OCI-M1 (cell line): Measurements from ENCODE around the gene APOL4.
A peak's percentile ranks its signal among the peaks of the same experiment; 100 is the strongest.
"Not testable (repeated sequence)": the region's sequence is repeated elsewhere in the genome, so short reads cannot be mapped to it uniquely, and the experiment has no call there.

Source experiments
- DNase-seq: peaks from one replicate; lab custom pipeline; 2025; lab: John Stamatoyannopoulos, UW

The APOL4 gene

GRCh38 chr22:36231051-36231450, 29.4 kb upstream of the APOL4 start:
- DNase-seq, result not testable (repeated sequence)

- not testable (repeated sequence) for DNase-seq
Measured at GRCh38 chr22:36229649-36230048, 28.0 kb upstream of the APOL4 start.

- no peak for DNase-seq
Measured at GRCh38 chr22:36228944-36229343, 27.3 kb upstream of the APOL4 start.

GRCh38 chr22:36228369-36228768, 26.8 kb upstream of the APOL4 start:
- not testable (repeated sequence) for DNase-seq

- no peak for DNase-seq
Measured at GRCh38 chr22:36227806-36228205, 26.2 kb upstream of the APOL4 start.

GRCh38 chr22:36227396-36227795, 25.8 kb upstream of the APOL4 start:
- DNase-seq, result no peak

- no peak for DNase-seq
Measured at GRCh38 chr22:36226189-36226588, 24.6 kb upstream of the APOL4 start.

GRCh38 chr22:36225333-36225922, 23.8 kb upstream of the APOL4 start:
- DNase-seq, result no peak

GRCh38 chr22:36224245-36224644, 22.6 kb upstream of the APOL4 start:
- no peak for DNase-seq

GRCh38 chr22:36223504-36223903, 21.9 kb upstream of the APOL4 start:
- no peak for DNase-seq

GRCh38 chr22:36222887-36223450, 21.4 kb upstream of the APOL4 start:
- no peak for DNase-seq

- DNase-seq, result peak; percentile 78
Measured at GRCh38 chr22:36221799-36222751, 20.5 kb upstream of the APOL4 start.

- no peak for DNase-seq
Measured at GRCh38 chr22:36220451-36220921, 18.9 kb upstream of the APOL4 start.

- DNase-seq, result no peak
Measured at GRCh38 chr22:36218648-36219193, 17.1 kb upstream of the APOL4 start.

GRCh38 chr22:36215981-36216380, 14.4 kb upstream of the APOL4 start:
- no peak for DNase-seq

GRCh38 chr22:36213586-36213985, 12.0 kb upstream of the APOL4 start:
- no peak for DNase-seq

GRCh38 chr22:36212901-36213300, 11.3 kb upstream of the APOL4 start:
- DNase-seq, result peak; percentile 36

- peak; percentile 79 for DNase-seq
Measured at GRCh38 chr22:36211237-36211861, 9.7 kb upstream of the APOL4 start.

GRCh38 chr22:36210224-36210623, 8.6 kb upstream of the APOL4 start:
- DNase-seq, result no peak

GRCh38 chr22:36209488-36209908, 7.9 kb upstream of the APOL4 start:
- DNase-seq, result peak; percentile 72

GRCh38 chr22:36208914-36209313, 7.3 kb upstream of the APOL4 start:
- no peak for DNase-seq

- no peak for DNase-seq
Measured at GRCh38 chr22:36208162-36208765, 6.7 kb upstream of the APOL4 start.
